ENCODE results near the gene WDR59.

The WDR59 gene

GRCh38 chr16:74871608-74872007, 113.3 kb downstream of the WDR59 start:
- DNase-seq (ENCODE audit: low read depth) = no peak
- H3K4me3 ChIP-seq (ENCODE audit: low read depth, low read length) = no peak overlapping the region
- TF ChIP-seq, protein P1, sequence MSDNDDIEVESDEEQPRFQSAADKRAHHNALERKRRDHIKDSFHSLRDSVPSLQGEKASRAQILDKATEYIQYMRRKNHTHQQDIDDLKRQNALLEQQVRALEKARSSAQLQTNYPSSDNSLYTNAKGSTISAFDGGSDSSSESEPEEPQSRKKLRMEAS (IDR thresholded peaks at IDR 0.05; ENCODE audit: low read depth, low read length) = no peak
- TF ChIP-seq, protein P2, sequence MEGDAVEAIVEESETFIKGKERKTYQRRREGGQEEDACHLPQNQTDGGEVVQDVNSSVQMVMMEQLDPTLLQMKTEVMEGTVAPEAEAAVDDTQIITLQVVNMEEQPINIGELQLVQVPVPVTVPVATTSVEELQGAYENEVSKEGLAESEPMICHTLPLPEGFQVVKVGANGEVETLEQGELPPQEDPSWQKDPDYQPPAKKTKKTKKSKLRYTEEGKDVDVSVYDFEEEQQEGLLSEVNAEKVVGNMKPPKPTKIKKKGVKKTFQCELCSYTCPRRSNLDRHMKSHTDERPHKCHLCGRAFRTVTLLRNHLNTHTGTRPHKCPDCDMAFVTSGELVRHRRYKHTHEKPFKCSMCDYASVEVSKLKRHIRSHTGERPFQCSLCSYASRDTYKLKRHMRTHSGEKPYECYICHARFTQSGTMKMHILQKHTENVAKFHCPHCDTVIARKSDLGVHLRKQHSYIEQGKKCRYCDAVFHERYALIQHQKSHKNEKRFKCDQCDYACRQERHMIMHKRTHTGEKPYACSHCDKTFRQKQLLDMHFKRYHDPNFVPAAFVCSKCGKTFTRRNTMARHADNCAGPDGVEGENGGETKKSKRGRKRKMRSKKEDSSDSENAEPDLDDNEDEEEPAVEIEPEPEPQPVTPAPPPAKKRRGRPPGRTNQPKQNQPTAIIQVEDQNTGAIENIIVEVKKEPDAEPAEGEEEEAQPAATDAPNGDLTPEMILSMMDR (IDR thresholded peaks at IDR 0.05; ENCODE audit: low read depth, low read length) = no peak
- no peak for TF ChIP-seq MYC (IDR thresholded peaks at IDR 0.05; ENCODE audit: low read depth, low read length)
- TF ChIP-seq POLR2A (IDR thresholded peaks at IDR 0.05; ENCODE audit: extremely low read depth, insufficient read length) = no peak

DNA sequence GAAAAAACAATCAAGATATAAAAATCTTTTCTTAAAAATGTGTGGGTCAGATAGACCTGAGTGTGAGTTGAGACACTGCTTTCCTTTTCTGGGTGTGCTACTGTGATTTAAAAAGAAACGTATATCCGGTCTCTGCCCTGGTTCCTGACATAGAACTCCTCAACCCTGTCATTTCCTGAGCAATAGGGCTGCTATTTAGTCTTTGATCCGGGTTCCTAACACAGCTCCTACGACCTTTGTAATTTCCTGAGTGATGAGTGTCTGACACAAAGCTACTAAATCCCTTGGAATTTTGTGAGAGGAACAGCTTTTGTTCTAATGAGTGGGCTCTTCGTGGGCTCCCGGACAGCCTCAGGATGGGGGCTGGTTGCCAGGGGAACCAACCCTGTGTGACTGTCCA, 116.4 kb downstream of the WDR59 start:
- TF ChIP-seq POLR2A (IDR thresholded peaks at IDR 0.05; ENCODE audit: extremely low read depth, insufficient read length) (no peak), MYC (IDR thresholded peaks at IDR 0.05; ENCODE audit: low read depth, low read length) (no peak)
- TF ChIP-seq, protein P2 (IDR thresholded peaks at IDR 0.05; ENCODE audit: low read depth, low read length) = no peak
- TF ChIP-seq, protein P1 (IDR thresholded peaks at IDR 0.05; ENCODE audit: low read depth, low read length) = no peak
- H3K4me3 ChIP-seq (ENCODE audit: low read depth, low read length) = no peak overlapping the region
- no peak for DNase-seq (ENCODE audit: low read depth)

DNA sequence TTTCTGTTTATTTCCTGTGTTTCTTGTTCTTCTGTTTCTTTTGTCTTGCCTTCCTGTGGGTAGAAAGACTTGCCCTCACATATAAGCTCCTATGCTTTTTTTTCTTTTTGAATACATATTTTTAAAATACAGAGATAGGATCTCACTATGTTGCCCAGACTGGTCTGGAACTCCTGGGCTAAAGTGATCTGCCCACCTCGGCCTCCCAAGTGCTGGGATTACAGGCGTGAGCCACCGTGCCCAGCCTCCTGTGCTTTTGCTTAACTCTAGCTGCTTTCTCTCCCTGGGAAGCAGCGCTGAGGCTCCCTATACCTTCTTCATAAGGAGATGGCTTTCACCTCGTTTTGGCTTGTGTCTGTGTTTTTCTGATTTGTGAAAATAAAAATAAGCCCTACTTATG, 116.9 kb downstream of the WDR59 start:
- TF ChIP-seq MYC (IDR thresholded peaks at IDR 0.05; ENCODE audit: low read depth, low read length) = no peak
- TF ChIP-seq, protein P2 (IDR thresholded peaks at IDR 0.05; ENCODE audit: low read depth, low read length) = no peak
- TF ChIP-seq, protein P1 (IDR thresholded peaks at IDR 0.05; ENCODE audit: low read depth, low read length) = no peak
- no peak for TF ChIP-seq POLR2A (IDR thresholded peaks at IDR 0.05; ENCODE audit: extremely low read depth, insufficient read length)
- no peak overlapping the region for H3K4me3 ChIP-seq (ENCODE audit: low read depth, low read length)
- DNase-seq (ENCODE audit: low read depth) = no peak

DNA sequence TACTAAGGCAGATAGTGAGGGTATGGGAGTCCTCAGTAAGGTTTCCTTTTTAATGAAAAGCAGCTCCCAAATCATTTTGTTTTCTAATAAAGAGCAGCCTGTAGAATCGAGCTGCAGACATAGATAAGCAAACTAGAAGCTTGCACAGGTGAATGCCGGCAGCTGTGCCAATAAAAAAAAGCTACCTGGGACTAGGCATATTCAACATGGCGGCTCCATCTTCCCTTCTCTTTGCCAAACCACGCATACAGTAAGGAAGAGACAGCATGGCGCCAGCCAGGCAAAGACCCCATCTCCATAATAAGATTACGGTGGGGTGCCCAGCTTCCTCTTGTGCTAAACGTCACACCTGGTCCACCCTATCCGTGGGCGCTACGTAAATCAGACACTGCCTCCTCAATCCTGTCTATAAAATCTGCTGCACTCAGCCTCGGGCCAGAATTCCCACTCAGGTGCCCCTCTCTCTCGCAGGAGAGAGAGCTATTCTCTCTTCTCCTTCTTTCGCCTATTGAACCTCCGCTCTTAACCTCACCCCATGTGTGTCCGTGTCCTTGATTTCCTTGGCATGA, 117.6 kb downstream of the WDR59 start:
- DNase-seq (ENCODE audit: low read depth) = no peak
- no peak for TF ChIP-seq MYC (IDR thresholded peaks at IDR 0.05; ENCODE audit: low read depth, low read length)
- TF ChIP-seq, protein P1 (IDR thresholded peaks at IDR 0.05; ENCODE audit: low read depth, low read length) = no peak
- TF ChIP-seq POLR2A (IDR thresholded peaks at IDR 0.05; ENCODE audit: extremely low read depth, insufficient read length) = no peak
- TF ChIP-seq, protein P2 (IDR thresholded peaks at IDR 0.05; ENCODE audit: low read depth, low read length) = no peak
- H3K4me3 ChIP-seq (ENCODE audit: low read depth, low read length) = no peak overlapping the region

- no peak for DNase-seq (ENCODE audit: low read depth)
- H3K4me3 ChIP-seq (ENCODE audit: low read depth, low read length) = no peak overlapping the region
- TF ChIP-seq POLR2A (IDR thresholded peaks at IDR 0.05; ENCODE audit: extremely low read depth, insufficient read length) (no peak), MYC (IDR thresholded peaks at IDR 0.05; ENCODE audit: low read depth, low read length) (no peak)
- TF ChIP-seq, protein P1 (IDR thresholded peaks at IDR 0.05; ENCODE audit: low read depth, low read length) = no peak
- TF ChIP-seq, protein P2 (IDR thresholded peaks at IDR 0.05; ENCODE audit: low read depth, low read length) = no peak
Observed at GRCh38 chr16:74865922-74866598, 118.9 kb downstream of the WDR59 start.

All from NB4 (cell line).